HG02943 (cell line): Measurements from ENCODE around the gene PLS3.

Experiments
- ATAC-seq: cut with Tn5 transposase; IDR thresholded peaks from one replicate; pipeline ENCODE4 v1.9.1; 2021; ENCODE audit warnings: mild to moderate bottlenecking, low read depth, moderate library complexity; ENCODE audit not compliant: unreplicated experiment

Gene PLS3

DNA sequence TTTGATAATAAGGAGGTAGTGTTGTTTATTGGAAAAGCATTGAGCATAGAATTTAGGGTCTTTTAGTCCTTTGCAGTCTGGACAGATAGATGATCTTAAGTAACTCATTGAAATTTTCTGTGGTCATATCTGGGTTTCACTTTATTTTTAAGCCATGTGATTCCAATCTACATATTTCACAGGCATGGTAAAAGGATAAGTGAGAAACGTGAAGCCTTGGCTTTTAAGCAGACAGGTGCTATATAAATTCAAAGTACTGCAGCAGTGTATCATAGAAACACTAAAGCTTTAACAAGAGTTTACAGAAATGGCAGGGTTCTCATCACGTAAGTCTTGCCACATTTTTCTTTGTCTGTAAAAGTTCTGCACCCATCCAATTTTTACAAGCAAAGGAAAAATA is 4.9 kb downstream of the PLS3 start:
- ATAC-seq, result no peak

DNA sequence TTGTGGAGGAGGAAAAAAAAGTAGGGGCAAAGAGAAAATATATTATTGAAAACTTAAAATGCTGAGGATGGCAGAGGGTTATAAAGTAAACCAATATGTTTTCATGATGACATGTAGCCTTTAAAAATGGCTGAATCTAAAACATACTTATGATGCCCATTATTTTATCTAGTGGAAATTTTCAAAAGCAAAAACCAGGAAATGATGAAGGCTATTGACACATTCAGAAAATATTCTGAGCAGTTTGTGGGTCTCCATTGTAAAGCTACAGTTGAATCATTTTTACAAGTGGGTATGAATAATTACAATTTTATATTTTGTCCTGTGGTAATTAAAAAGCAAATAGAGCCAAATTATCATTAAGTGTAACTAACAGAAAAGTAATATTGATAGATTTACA is 10.7 kb downstream of the PLS3 start:
- no peak for ATAC-seq

DNA sequence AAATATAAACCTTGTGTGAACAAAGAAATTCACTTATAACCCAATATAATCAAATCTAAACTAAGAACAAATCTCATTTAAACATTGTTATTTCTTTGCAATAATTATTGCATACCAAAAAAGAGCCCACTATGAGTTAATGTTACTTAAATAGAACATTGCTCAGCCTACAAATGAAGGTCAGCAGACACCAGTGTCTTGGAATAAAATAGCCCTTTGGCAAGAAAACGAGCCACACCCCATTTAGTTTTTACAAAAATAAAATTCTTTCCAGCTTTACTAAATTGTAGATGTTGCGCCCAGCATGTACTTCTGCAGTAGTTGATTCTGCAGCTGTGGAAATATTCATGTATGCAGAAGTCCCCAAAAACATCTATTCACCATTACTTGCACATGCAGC is 12.2 kb downstream of the PLS3 start:
- no peak for ATAC-seq

DNA sequence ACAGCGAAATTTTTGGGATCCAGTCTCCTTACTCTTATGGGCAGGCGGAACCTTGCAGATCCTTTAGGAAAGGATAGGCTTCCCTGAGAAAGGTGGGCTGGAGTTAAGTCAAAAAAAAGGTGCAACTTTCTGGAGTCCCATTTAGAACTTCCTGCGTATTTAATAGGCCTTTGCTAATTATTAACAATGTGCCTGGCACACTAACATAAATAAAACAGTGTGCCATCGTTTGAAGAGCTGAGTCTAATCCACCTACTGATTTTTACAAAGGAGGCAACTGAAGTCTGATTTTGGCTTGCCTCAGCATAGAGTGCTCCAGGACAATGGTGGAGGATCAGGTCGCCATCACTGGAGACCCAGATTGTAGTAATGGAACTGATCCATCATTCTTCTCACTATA is 15.7 kb downstream of the PLS3 start:
- no peak for ATAC-seq

DNA sequence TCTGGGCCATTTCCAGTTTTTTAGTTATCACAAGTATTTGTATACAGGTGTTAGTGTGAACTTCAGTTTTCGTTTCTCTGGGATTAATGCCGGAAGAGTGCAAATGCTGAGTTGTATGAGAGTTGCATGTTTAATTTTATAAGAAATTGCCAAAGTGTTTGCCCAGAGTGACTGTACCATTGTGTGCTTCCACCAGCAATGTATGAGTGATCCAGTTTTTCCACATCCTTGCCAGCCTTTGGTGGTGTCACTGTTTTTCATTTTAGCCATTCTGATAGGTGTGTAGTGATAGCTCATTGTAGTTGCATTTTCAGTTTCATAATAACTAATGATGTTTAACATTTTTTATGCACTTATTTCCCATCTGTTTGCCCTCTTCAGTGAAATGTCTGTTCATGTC is 18.4 kb downstream of the PLS3 start:
- no peak for ATAC-seq

DNA sequence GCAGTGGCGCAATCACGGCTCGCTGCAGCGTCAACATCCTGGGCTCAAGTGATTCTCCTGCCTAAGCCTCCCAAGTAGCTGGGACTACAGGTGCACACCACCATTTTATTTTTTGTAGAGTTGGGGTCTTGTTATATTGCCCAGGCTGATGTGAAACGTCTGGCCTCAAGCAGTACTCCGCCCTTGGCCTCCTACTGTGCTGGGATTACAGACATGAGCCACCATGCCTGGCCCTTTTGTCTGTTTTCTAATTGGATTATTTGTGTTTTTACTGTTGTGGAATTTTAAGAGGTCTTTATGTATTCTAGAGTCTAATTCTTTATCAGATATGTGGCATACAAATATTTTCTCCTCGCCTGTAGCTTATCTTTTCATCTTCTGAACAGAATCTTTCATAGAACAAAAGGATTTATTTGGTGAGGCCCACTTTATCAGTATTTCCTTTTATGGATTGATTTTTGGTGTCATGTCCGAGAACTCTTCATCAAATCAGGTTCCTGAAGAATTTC is 18.9 kb downstream of the PLS3 start:
- ATAC-seq, result no peak

DNA sequence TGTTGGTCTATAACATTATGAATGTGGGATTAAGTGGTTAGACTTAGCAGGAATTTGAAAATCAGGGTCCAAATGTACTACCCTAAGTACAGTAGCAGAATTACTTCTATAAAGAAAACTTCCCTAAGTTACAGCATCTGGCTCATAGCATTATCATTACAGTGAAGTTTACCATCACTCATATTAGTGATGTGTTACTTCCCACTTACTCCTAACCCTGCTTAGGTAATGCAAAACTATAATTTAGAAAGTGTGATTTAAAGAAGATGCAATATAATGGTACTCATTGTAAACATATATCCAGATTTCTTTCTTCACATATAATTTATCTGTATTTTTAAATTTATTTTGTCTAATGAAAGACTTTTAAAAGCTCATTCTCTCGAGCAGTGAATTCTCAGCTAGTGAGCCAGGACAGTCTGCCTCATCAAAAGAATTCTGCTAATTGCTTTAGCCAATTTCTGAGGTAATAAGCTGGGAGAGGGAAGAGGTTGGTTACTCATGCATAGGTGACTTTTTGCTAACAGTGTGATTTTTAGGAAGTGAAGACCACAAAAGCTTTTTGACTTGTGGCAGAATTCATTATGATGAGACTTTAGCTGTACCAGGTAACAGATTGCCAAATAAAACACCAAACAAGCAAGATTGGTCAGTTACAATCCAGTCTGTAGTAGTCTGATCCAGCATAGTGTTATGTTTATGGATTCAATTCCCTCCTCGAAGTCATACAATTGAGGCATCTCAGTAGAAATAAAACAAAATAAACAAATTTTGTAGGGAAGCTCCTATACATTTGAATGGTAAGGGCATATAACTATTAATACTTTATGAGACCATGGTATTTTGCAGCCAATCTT is 21.0 kb downstream of the PLS3 start:
- ATAC-seq, result no peak

DNA sequence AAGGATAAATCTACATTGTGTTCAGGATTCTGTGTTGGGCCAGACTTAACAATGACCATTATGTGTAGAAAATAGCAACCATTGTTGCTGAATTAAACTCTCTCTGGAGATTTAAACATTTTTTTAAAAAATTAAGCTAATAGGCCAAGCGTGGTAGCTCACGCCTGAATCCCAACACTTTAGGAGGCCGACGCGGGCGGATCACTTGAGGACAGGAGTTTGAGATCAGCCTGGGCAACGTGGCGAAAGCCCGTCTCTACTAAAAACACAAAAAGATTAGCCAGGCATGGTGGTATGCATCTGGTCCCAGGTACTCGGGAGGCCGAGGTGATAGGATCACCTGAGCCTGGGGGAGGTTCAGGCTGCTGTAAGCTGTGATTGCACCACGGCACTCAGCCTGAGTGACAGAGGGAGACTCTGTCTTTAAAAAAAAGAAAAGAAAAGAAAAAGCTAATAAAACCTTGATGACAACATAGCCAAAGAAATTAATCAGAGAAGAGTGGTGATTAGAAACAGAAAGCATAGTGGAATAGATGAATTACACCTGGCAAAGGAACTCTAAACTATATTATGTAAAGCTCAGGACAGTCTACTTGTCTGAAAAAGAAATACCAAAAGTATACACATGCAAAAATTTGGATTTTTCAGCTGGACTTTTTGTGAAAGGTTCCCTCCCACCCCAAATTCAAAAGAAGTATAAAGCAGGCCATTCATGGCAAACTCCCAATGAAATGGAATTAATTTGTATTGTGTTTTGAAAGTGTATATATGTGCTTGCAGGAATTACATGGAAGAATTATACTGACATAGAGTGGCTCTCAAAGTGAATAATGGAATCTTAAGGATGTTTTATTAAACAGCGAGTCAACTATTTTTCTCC is 21.9 kb downstream of the PLS3 start:
- no peak for ATAC-seq

DNA sequence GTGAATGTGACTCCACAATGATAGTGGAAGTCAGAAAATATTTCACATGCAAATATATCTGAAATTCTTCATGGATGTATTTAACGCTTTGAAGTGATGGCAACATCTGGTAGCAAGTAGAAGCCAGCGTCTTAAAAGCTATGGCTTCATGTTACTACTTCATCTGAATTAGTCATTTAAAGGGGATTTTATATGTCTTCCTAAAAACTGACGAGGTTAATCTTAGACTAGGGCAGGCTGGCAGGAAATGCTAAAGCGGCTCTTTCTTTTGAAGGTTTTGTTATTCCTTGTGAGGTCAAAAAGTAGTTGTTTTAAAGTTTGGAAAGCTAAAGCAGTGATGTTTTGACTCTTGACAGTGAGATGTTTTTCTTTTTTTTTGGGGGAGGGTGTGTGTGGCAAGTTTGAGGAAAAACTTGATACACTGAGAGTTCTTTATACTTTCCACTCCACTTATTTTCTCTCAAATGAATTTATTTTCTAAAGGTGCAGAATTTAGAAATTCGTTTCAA is 22.6 kb downstream of the PLS3 start:
- ATAC-seq, result no peak

DNA sequence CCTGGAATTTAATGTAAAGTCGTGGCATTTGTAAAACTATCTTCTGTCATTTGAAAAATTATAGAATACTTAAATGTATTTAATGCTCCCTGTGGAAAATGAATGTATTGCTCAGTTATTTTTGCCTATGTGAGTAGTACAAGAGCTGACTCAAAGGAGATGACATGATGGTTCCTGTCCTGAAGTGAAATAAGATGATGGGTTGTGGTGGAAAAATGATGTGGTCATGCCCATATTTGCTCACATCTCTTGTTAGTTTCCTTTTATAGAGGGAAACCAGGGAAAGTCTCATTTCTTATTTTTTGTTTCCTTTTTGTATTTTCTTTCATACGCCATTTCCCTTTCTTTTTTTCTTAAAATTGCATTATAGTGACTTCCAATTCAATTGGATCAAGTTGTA is 23.7 kb downstream of the PLS3 start:
- no peak for ATAC-seq

DNA sequence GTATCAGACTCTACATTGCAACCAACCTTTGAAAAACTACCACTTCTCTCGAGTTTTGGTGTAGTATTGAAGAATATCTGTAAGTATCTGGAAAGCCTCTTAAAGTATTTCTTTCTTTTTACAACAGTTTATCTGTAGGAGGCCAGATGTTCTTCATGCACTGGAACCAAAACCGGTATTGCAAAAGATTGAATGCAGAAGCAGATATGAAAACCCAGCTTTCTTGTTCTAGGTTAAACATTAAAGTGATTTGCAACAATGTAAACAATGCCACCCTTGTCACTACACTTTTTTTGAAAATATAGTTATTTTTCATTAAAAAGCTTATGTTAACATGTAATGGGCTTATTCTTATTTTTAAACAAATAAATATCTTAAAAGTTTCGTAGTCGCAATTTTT is 27.2 kb downstream of the PLS3 start:
- no peak for ATAC-seq

DNA sequence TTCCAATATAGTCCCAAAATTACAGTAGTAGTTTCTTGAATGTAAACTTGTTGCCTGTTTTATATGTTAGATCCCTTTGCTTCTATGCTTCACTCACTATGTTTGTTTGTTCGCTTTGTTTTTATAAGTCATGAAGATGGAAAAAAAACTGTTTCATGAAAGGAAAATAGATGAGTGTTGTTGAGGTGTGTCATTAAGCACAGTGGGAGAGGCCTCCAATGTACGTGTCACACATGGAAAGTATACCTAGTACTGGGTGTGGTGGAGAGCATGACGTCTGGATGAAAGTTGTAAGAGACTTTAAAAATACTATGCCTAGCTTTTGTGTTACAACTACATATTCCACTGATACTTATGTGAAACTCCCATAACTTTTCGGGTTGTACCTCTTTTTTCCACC is 28.4 kb downstream of the PLS3 start:
- no peak for ATAC-seq

DNA sequence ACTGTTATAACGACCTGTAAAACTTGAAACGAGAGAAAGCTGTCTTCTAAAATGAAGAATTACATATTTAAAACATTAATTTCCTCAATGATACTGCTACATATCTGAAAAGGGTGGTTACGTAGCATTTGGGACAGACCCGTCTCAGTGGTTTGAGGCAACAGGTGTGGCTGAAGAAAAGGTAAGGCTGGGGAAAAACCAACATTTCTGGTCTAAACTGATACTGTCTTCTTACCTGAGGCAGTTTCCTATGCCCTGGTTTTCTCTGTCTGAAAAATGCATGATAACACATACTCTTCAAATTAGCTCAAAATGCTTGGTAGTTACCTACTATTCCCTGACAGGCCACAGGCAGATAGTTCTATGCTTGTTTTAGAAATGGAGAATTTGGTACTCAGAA is 30.4 kb downstream of the PLS3 start:
- ATAC-seq, result no peak

DNA sequence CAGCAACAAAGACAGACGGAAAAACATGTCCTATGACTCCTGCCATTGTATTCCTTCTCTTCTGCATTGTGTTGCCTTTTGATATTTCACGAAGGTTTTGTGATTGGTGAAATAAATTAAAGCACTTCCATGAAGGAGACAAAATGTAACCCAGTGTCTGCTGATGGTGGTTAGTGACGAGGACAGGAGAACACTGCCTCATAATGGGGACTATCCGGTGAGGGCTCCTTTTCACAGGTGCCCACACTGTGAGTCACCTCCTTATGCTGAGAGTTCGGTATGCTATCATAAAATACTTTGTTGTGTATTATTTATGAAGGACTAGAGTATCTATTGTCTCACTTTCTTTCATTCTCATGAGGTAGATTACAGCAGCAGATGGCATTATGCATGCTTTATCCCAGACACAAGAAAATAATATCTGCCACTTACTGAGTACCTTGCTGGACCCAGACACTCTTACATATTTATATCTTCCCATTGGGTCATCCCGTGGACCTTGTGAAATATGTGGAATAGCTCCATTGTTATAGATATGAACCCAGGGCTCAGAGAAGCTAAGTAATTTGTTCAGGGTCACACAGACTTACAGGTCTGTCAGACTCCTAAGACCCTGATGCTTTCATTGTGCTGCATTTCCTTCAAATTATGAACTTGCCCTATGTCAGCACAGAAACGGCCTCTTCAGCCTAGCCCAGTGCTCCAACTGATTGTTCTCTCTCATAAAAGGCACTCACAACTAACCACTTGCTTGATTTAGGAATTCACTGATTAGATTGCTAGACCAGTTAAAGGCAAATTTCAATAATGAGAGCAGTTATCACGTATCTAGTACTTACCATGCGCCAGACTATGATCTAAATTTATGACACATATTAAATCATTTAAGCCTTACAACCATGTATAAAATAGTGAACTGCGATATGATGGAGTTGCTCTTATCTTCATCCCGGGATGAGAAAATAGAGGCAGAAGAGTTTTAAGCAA is 31.2 kb downstream of the PLS3 start:
- no peak for ATAC-seq

DNA sequence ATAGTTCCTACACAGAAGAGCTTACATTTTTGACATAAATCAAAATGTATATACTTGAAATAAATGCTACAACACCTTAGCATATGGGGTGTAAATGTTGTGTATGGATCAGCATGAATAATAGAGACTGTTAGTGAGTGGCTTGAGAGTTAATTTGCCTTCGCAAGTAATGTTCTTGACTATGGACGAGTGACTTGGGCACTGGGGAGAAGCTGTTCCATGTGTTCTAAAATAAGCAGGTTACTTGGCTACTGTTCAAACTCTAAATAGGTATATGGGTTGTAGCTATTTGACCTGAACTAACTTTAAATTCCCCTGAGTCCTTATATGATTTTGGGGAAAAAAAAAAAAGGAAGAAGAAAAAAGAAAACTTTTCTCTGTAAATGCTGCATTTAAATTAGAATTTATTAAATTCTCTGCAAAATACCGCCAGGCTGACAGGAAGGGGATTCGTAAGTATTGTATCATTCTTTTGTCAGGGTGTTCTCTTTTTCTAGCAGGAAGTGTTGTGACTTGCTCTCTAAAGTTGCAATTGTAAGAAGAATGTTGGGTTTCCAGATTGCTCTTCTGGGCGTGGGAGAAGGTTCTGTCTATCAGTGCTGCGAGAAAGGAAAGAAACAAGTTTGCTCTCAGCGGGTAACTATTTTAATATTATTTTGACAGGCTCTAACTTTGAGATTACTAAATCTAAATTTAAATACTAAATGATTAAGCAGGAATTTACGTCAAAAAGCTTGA is 32.2 kb downstream of the PLS3 start:
- ATAC-seq, result no peak

DNA sequence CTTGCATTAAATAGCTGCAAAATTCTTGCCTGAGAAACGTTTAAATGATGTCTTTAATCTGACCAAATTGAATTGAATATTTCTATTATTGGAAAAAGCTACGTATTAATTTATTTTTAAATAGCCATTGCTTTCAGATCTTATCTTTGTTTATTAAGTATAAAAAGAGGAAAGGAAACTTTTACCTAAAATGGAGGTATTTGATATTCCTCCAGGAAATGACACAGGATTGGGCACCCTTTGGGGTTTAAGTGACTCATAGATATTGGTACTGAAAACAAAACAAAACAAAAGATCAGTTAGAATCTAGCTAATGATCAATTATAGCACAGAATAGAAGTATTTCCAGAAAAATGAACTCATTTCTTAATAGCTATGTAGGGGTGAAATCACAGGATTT is 34.1 kb downstream of the PLS3 start:
- no peak for ATAC-seq

DNA sequence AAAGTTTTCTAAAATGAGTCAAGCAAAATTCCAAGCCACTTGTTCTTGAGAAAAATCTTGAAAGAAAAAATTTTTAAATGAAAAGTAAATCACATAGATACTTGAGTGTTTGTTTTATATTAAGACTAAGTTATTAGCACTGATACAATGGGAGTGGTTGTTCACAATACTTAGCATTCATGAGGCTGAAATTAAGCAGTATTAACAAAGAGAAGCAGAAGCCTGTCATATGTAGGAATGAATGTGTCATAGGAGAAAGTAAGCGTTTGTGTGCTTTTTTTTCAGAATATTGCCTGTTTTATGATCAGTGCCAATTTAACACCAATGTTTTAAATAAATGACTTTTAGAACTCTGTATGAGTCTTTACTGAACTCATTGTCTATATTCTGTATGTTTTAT is 37.6 kb downstream of the PLS3 start:
- no peak for ATAC-seq

DNA sequence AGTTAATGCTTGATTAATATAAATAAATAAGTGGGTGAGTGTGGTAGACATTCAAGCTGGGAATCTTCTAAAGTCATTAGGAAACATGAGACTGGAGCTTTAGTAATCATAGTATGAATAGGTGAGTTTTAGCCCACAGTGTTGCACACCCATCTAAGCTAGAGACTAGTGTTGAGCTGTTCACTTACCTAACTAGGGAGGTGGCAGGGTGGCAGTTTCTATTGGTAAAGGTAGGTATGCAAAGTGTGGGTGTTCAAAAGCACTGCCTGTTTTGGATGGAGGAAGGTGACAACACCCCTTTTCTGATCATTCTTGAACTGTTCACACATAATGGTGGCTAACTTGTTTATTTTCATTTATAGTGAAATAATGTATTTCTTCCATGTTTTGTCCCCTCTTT is 41.3 kb downstream of the PLS3 start:
- no peak for ATAC-seq

DNA sequence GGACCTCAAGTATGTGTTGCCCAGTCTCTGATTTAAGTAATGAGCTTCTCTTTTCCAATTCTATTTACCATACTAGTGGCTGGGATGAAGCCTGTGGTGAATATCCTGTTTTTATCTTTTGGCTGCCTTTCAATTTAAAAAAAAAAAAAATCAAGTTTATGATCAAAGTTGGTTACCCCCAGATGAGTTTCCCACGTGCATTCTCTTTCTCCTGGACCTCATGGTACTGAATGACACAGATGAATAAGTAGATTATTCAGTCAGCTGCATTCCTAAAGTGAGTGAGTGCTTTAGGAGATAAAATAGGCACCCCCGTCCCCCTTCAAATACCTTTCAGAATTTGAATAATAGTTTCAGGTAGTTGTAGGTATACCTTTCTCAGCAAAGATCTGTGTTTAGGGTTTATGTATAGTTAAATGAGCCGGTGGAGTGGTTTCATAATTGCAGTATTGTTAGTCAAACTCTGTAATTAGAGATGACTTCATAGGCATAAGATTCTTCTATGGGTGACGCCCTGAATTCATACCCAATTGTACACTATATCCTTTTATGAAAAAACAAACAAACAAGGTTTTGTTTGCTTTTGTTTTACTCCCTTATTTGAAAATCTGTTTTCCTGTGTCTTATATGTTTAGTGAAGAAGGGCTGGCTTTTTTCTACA is 41.9 kb downstream of the PLS3 start:
- ATAC-seq, result no peak
